Spinal cord (tissue), 10 donors: ENCODE results near the gene ACACB. TPM values are rescaled to one million over a fixed set of nuclear protein-coding genes. Genes with fewer than 3 reads are reported as not detected.
A peak's percentile ranks its signal among the peaks of the same experiment; 100 is the strongest.

ENCODE experiments used
- DNase-seq, 6 donors: peaks; one replicate each; pipeline versions ENCODE4 v3.0.0 to v3.0.0-alpha.2; 2013 to 2015; ENCODE audit warnings: low spot score in 6 of 6, low read depth in 4 of 6
- H3K27ac ChIP-seq: one replicate; pipeline ENCODE4 v1.5.1; 2013; ENCODE audit warnings: low read depth, low read length, control low read depth
- H3K27me3 ChIP-seq: one replicate; pipeline ENCODE4 v1.6.1; 2013; ENCODE audit warnings: low read length; ENCODE audit not compliant: control insufficient read depth, insufficient read depth
- H3K36me3 ChIP-seq: one replicate; pipeline ENCODE4 v1.6.1; 2013; ENCODE audit warnings: low read length; ENCODE audit not compliant: control insufficient read depth, insufficient read depth
- H3K4me1 ChIP-seq: one replicate; pipeline ENCODE4 v1.6.1; 2013; ENCODE audit warnings: low read length; ENCODE audit not compliant: control insufficient read depth, insufficient read depth
- H3K4me3 ChIP-seq: one replicate; pipeline ENCODE4 v1.5.1; 2013; ENCODE audit warnings: low read depth, low read length, control low read depth
- H3K9me3 ChIP-seq: one replicate; pipeline ENCODE4 v1.6.1; 2013; ENCODE audit warnings: low read length; ENCODE audit not compliant: control insufficient read depth, insufficient read depth
- WGBS: methylation state at CpG from one replicate; pipeline ENCODE4 v1.1.5; 2013; ENCODE audit warnings: missing lambda C conversion rate; ENCODE audit not compliant: insufficient coverage; 5-methylcytosine and 5-hydroxymethylcytosine counted together
- polyA plus RNA-seq, 2 donors: library from polyadenylated mRNA; unstranded; fragments of 120-200 nt; gene quantifications; one replicate each; pipeline ENCODE4 v1.2.1, GENCODE V29; 2013; ENCODE audit not compliant: insufficient read length in 2 of 2
- total RNA-seq, 2 donors: library from RNA; depleted of rRNA in 1 of 2; stranded (reverse); fragments of 120-200 nt in 1 of 2; fragments of >200 nt in 1 of 2; gene quantifications; one replicate each; pipeline versions ENCODE4 v1.2.3 to v1.2.4, GENCODE V29; 2013 to 2014
- donor health status: healthy.

The ACACB gene
- total and polyA plus RNA-seq, 4 donors: 8.3 to 18.6 (median 14.3) TPM

DNA sequence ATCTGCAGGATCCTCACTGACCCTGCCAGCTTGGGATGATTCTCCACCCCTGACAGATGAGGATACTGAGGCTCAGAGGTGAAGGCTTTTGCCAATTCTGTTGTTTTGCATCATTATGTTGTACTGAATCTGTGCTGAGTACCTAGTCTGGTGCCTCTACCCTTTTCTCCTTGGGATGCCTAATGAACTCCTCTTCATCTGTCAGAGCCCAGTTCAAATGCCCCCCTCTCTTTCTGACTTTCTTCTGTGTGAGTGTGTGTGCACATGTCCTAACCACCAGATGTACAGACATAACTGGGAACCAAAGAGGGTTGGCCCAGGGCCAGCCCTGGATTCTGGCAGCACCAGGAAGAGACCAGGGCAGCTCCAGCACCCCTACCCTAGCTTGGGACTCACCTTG lies 169.9 kb downstream of the ACACB start:
- Histone ChIP-seq H3K36me3 (peaks cover 10% of the 10 kb centered on the region), H3K27me3 (no peaks in the 10 kb centered on the region), H3K4me3 (no peak overlapping the region), H3K9me3 (no peaks in the 10 kb centered on the region), H3K4me1 (peaks cover 8% of the 10 kb centered on the region), H3K27ac (no peak overlapping the region)
- no peak for DNase-seq

DNA sequence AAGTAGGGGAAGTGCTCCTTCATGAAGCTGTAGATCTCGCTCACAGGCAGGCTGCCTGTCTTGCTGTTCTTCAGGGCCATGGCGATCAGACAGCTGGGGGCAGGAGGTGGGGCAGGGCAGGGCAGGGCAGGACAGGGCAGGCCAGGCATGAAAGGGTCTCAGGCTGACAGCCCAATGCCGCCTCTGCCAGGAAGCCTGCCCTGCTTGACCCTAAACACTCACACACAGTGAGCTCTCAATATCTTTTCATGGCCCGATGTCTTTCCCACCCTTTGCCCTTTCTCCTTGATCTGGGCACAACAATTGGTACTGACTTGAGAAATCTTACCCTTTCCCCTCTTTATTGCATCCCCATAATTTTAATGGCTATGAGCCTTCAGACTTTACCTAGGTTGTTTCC lies 170.3 kb downstream of the ACACB start:
- no peak overlapping the region for H3K27ac ChIP-seq
- WGBS: 83% methylated on average over 4 of the region's 4 CpGs
- H3K9me3 ChIP-seq: no peaks in the 10 kb centered on the region
- no peaks in the 10 kb centered on the region for H3K27me3 ChIP-seq
- H3K4me3 ChIP-seq: no peak overlapping the region
- peaks cover 12% of the 10 kb centered on the region for H3K4me1 ChIP-seq
- DNase-seq: no peak
- H3K36me3 ChIP-seq: peaks cover 10% of the 10 kb centered on the region

DNA sequence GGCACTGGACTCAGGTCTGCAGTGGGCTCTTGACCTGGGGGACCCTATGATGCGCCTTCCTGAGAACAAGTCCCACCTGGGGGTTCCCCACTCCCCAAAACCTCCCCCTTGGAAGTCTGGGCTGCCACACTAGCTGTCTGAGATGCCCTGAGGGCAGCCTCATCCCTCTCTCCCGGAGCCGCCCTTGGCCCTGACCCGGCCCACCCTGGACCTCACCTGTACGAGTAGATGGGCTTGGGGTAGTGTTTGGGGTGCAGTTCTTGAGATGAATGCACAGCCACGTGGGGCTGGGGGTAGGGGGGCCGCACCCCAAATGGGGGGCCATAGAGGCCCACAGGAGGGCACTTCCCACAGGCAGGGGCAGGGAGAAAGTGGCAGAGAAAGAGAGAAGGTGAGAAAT lies 170.8 kb downstream of the ACACB start:
- H3K4me3 ChIP-seq: no peak overlapping the region
- peaks cover 18% of the 10 kb centered on the region for H3K4me1 ChIP-seq
- peaks cover 10% of the 10 kb centered on the region for H3K36me3 ChIP-seq
- H3K27ac ChIP-seq: no peak overlapping the region
- no peaks in the 10 kb centered on the region for H3K27me3 ChIP-seq
- H3K9me3 ChIP-seq: no peaks in the 10 kb centered on the region
- DNase-seq: no peak
- 78% methylated on average over 4 of the region's 7 CpGs for WGBS

DNA sequence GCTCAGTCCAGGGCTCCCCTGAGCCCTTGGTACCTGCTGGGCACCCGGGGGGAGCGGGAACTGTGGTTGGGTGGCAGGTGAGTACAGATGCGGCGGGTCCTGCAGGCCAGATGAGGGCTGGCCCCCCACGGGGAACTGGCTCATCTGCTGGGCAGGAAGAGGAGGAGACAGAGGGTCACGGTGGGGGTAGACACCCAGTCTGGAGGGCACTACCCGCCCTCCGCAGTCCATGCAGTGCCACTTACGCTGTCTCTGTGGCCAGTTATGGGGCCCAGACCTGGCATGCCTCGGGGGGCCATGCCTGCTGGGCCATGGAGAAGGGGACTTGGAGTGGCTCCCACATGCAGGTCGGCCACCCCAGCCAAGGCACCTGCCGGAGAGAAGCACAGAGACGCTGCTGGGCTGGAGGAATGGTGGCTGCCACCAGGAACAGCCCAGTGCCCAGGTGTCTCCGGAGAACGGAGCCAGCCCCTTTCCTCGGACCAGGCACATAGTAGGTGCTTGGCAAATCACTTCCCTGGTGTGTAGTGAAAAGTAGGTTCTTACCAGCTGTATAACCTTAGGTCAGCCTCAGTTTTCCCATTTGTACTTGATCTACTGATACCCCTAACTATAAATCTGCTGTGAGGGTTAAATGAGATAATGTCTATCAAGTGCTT lies 171.6 kb downstream of the ACACB start:
- peaks cover 24% of the 10 kb centered on the region for H3K4me1 ChIP-seq
- H3K36me3 ChIP-seq: peaks cover 10% of the 10 kb centered on the region
- no peaks in the 10 kb centered on the region for H3K9me3 ChIP-seq
- no peak overlapping the region for H3K27ac ChIP-seq
- 95% methylated on average over 10 of the region's 16 CpGs for WGBS
- no peaks in the 10 kb centered on the region for H3K27me3 ChIP-seq
- DNase-seq: no peak
- H3K4me3 ChIP-seq: no peak overlapping the region

DNA sequence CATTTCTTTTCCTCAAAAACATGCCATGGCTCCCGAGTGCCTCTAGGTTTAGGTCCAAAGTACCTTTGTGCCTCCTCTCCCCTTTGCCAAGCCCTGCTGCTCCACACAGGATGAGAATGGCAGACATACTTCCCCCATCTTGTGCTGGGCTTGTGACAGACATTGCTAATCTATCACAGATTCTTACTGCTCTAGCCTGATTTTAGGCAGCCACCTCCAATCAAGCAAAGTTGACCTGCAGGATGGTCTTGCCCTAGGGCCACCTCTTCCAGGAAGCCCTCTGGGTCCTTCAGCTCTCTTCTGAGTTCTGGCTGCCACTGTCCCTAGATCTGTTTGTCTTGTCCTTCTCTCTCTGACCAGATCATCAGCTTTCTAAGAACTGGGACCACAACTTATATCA lies 172.2 kb downstream of the ACACB start:
- Histone ChIP-seq H3K27ac (no peak overlapping the region), H3K27me3 (no peaks in the 10 kb centered on the region), H3K4me3 (no peak overlapping the region), H3K36me3 (peaks cover 10% of the 10 kb centered on the region), H3K9me3 (no peaks in the 10 kb centered on the region), H3K4me1 (peaks cover 24% of the 10 kb centered on the region)
- 57% methylated on average over 1 of the region's 1 CpG for WGBS
- no peak for DNase-seq

DNA sequence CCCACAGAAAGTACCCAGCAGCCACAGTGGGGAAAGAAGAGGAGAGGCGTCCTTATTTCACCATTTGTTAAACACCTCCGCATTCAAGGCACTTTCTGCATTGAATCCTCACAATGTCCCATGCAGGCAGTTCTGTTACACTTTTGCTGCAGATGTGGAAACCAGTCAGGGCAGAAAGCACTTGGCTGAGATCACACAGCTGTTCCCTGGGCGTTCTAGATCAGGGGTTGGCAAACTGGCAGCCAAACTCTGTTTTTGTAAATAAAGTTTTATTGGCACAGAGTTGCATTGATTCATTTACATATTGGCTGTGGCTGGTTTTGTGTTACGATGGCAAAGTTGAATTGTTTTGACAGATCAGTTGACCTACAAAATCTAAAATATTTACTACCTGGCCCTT lies 172.6 kb downstream of the ACACB start:
- Histone ChIP-seq H3K4me3 (no peak overlapping the region), H3K4me1 (peaks cover 24% of the 10 kb centered on the region), H3K27ac (no peak overlapping the region), H3K36me3 (peaks cover 10% of the 10 kb centered on the region), H3K9me3 (no peaks in the 10 kb centered on the region), H3K27me3 (no peaks in the 10 kb centered on the region)
- 83% methylated on average over 1 of the region's 4 CpGs for WGBS
- DNase-seq: no peak

DNA sequence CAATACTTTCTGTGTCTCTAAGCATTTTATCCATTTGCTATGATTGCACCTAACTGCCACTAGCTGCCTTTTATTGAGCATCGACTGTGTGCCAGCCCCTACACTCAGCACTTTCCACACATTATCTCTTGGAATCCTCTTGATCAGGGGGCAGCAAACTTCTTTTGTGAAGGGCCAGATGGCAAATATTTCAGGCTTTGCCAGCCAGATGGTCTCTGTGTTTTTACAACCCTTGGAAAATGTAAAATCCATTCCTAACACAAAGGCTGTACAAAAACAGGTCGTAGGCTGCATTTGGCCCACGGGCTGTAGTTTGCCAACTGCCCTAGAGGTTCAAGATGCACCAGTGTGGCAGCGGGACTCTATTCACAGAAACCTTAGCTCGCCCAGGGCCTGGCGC lies 173.2 kb downstream of the ACACB start:
- DNase-seq: peak in 2 of 6 donors; percentile 66 to 74
- Histone ChIP-seq H3K4me3 (no peak overlapping the region), H3K27me3 (no peaks in the 10 kb centered on the region), H3K36me3 (peaks cover 7% of the 10 kb centered on the region), H3K27ac (no peak overlapping the region), H3K9me3 (no peaks in the 10 kb centered on the region), H3K4me1 (peaks cover 24% of the 10 kb centered on the region)
- WGBS: 41% methylated on average over 4 of the region's 6 CpGs

DNA sequence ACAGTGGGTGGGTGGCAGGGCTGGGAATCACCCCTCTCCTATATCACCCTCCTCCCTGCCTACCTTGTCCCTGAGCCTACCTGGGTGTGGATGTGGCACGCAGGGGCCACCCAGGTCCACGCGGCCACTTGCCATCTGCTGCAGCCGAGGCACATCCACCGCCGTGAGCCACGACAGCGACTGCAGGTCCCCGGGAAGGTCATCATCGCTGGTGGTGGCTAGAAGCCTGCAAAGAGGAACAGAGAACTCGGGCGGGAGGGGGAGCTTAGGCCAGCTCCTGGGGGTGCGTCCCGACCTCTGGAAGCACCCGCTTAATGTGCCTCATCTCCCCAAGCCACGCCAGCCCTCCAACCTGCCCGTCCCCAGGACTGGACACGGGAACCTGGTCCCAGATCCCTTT lies 173.7 kb downstream of the ACACB start:
- Histone ChIP-seq H3K4me3 (no peak overlapping the region), H3K4me1 (peaks cover 24% of the 10 kb centered on the region), H3K27ac (no peak overlapping the region), H3K27me3 (no peaks in the 10 kb centered on the region), H3K9me3 (no peaks in the 10 kb centered on the region), H3K36me3 (peaks cover 2% of the 10 kb centered on the region)
- WGBS: 94% methylated on average over 18 of the region's 18 CpGs
- no peak for DNase-seq

DNA sequence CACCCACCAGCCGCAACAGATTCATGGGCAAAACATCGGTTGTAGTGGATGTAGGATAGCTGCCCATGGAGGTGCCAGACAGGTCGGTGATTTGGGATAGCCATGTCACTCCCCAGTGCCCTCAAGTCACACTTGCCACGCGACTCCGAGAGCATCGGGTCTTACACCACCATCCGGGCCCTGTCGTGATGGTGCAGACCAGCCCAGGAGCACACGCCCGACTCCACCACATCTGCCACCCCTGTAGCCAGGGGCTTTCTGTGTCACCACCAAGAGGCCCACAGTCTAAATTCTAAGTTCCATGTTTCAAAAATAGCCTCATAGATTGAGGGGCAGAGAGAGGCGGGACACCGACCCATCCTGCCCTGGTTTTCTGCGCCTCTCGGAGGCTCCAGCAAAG lies 174.7 kb downstream of the ACACB start:
- Histone ChIP-seq H3K27me3 (no peaks in the 10 kb centered on the region), H3K4me1 (peaks cover 24% of the 10 kb centered on the region), H3K4me3 (peak overlapping the region; percentile 35), H3K36me3 (no peaks in the 10 kb centered on the region), H3K27ac (peak overlapping the region; percentile 40), H3K9me3 (no peaks in the 10 kb centered on the region)
- DNase-seq: no peak
- WGBS: 26% methylated on average over 13 of the region's 15 CpGs

DNA sequence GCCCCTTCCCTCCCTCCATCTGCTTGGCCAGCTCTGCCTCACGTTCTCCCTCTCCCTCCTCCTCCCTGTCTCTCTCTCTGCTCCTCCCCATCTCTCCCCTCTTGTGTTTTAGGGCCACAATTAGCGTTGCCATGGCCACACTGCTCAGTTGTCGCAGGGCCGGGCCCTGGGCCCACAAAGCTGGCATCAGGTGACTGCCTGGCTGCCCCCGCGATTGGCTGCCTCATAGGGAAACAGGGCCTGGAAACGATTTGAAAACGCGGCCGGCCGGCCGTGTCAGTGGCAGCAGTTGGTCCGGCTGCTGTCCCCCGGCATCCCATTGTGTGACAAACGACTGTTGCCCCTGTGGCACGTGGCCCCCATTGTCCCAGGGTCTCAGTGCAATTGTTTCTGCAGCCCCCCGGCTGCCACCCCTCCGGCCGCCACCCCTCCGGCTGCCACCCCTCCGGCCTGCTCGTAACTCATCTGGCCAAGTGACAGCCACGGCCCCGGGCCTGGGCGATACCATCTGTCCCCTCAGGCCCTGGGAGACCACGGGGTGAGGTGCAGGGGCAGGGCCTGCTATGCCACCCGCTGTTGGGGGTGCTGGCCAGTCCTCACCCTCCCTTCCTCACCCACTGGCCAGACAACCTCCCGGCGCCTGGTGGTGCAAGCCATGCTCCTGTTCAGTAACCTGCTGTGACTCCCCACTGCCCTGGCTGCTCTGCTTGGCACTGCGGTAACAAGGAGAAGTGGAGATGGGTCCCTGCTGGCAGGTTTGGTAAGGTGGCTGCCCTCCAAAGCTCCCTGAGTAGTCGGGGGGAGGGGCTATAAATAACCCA lies 175.3 kb downstream of the ACACB start:
- Histone ChIP-seq H3K36me3 (no peaks in the 10 kb centered on the region), H3K27me3 (peaks cover 2% of the 10 kb centered on the region), H3K27ac (peak overlapping the region; percentile 40), H3K4me1 (peaks cover 24% of the 10 kb centered on the region), H3K9me3 (no peaks in the 10 kb centered on the region), H3K4me3 (peak overlapping the region; percentile 35)
- 2% methylated on average over 26 of the region's 31 CpGs for WGBS
- peak; percentile 80 to 99 (median 91) for DNase-seq
